NCI-H2196 treated with DMSO at 0.1 percent for 48 hours (cell line): Measurements from ENCODE around the gene RPL10A.

Experiments used
- DNase-seq: peaks from one replicate; lab custom pipeline; 2025; ENCODE audit not compliant: unreplicated experiment; lab: John Stamatoyannopoulos, UW

Gene RPL10A

GRCh38 chr6:35448191-35448590, 20.0 kb upstream of the RPL10A start:
- no peak for DNase-seq

GRCh38 chr6:35449287-35449881, 18.8 kb upstream of the RPL10A start:
- peak; percentile 75 for DNase-seq

DNA sequence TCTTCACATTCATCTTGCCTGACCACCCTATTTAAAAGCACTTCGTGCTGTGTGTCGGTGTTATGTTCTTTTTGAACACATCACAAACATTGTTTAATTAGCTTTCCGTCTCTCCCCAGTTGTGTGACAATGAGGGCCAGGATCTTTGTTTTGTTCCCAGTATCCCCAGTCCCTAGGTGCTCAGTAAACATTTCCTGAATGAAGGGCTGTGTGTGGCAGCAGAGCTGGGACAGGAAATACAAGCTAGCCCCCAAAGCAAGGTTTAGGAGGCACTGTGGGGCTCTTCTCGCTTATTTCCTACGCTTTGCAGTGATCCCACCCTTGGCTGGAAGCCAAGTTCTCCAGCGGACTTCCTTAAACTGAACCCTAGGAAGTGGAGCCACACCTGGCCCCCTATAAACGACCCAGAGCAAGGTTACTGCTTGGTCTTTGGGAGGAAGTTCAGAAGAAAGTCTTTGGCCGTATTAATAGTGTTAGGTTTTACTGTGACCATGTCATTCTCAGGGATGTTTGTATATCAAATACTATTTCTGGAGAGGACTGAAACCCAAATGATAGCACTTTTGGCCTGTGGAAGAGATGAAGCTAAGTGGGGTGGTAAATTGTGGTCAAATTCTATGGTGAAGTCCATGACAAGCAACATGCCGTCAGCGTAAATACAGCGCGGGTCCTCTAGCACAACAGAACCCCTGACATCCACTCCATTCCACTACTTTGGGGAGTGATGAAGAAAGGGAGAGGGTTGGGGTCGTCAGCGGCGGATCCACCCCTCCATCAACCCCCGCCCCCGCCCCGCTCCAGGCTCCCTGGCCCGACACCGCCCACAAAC, 16.6 kb upstream of the RPL10A start:
- no peak for DNase-seq

GRCh38 chr6:35452183-35453090, 15.8 kb upstream of the RPL10A start, which contains the start of gene FANCE:
TSS of gene FANCE (plus strand) at chr6:35452338. CDS start at chr6:35452546, 208 bp downstream.
- DNase-seq = peak; percentile 64

- no peak for DNase-seq
Measured at GRCh38 chr6:35453236-35453635, 15.0 kb upstream of the RPL10A start.

DNA sequence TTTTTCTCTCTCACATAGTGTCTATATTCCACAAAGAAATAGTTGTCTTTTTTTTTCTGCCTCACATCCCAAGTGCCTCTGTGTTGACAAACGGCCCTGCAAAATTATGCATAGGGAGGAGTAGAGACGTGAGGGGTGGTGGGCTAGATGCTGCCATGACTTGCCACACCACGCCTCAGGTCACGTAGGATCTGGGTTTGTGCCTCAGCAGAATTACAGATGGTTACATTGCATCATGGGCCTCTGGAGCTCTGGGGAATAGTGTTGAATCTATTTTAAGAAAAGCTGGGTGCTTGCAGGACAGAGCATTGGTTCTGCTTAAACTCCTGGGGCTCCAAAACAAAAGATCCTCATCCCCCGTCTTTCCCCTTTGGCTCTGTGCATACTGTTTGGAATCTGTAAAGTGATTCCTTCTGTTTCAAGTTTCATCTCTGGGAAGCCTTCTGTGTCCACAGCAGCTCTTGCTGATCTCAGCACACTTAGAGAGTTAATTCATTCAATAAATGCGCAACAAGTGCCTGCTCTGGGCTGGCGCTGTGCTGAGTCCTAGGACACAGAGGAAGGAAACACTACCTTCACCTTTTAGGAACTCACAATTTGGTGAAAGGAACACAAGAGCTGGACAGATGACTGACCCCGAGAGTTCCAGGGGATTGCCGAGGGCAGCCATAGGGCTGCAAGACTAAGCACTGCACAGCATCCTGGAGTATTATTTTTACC, 13.7 kb upstream of the RPL10A start:
- no peak for DNase-seq

DNA sequence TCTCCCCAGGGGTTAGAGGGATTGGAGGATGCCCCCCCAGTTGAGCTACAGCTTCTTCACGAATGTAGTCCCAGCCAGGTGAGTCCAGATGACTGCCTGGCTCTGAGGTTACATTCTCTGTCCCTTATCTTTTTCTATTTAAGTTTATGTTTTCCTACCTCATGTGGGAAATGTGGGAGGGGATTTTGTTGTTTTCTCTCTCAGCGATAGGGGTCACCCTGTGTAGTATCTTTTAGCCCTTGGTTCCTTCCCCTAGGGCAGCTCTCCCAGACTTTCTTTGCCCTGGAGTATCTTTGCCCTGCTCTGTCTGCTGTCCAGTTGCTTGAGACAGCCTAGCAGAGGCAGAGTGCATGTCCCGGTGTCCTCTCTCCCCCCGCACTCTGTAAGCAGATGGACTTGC, 10.3 kb upstream of the RPL10A start:
- no peak for DNase-seq

DNA sequence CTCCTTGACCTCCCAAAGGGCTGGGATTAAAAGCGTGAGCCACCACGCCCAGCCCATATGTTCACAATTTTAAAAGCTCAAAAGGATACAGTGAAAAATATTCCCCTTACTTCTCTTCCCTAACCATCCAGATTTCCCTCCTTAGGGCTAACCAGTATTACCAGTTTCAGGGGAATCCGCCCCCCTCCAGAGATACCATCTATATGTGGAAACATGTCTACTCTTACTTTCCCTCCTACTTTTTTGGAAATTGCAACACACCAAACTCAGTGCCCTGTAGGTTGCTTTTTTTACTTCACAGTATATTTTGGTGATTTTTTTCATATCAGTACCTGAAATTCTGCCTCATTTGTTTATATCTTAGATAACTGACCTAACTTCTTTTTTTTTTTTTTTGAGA, 6.9 kb upstream of the RPL10A start:
- no peak for DNase-seq

DNA sequence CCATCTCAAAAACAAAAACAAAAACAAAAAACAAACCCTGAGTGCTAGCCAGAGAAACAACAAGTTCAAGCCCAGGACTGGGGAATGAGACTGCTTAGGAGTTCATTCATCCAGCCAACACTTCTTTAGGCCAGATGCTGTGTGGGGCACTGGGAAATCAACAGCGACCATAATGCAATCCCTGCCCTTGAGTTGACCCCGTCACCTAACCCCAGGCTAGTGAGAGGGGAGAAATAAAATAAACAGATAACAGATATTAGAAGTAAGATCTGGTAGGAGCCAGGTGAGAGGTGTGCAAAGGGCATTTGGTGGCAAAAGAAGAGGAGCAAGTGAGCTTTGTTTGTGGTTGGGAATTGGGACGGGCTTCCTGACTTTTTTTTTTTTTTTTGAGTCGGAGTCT, 4.9 kb upstream of the RPL10A start:
- DNase-seq = no peak

DNA sequence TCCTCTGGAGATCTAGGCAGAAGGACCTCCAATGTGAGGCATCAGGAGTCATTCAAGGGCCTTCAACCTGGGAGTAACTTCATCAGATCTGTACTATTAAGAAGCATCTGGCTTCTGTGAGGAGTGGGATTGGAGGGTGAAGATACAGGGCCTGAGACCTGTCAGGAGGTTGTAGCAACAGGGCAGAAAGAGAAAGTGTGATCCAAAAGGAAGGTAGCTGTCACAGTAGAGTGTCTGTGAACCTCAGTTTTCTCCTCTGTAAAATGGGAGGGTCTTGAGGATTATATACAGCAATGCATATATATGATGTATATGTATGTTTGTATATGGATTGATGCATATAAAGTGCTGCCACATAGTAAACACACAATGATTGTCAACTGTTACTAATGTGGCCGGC, 2.6 kb upstream of the RPL10A start:
- no peak for DNase-seq

DNA sequence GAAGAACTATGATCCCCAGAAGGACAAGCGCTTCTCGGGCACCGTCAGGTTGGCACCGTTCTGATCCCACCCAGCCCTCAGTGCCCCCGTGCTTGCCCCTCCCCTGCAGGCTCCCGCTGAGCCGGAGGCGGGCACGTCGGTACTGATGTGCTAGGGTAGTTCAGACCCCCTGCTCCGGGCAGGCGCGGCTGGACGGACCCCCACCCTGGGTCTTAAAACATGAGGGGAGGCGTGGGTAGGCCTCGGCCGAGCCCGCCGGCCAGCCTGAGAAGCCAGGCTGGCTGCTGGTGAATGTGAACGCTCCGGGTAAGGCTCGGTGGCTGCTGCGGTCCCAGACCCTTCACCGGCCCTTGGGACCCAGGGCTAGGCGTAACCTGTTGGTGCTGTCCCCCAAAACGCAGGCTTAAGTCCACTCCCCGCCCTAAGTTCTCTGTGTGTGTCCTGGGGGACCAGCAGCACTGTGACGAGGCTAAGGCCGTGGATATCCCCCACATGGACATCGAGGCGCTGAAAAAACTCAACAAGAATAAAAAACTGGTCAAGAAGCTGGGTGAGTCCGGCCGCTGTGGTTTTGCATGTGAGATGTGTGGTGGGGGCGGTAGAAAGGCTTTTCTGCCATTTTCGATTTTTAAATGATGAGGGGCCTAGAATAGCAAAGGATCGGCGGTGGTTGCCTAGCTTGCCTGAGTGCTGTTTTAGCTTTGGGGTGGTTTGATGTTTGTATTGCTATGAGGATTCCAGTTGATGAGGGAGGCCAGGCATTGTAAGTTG, 964 bp downstream of the RPL10A start:
- DNase-seq = no peak

- no peak for DNase-seq
Measured at GRCh38 chr6:35469751-35470662, 1.8 kb downstream of the RPL10A start.

- no peak for DNase-seq
Measured at GRCh38 chr6:35470663-35471120, 2.5 kb downstream of the RPL10A start.

- DNase-seq = no peak
Measured at GRCh38 chr6:35471836-35472345, 3.7 kb downstream of the RPL10A start.

- DNase-seq = no peak
Measured at GRCh38 chr6:35473075-35473849, 5.1 kb downstream of the RPL10A start.

DNA sequence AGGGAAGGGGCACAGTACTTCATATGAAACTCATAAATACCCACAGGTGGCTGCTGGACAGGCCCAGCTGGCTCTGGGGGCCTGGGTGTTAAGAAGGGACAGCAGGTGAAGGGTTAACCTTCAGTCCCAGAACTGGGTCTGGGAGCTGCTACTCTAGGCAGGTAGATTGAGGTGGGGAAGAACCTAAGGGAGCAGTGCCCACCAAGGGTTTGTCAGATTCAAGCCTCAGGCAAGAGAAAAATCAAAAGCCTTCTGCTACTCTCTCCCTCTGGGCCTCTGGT, 5.6 kb downstream of the RPL10A start:
- DNase-seq = no peak

GRCh38 chr6:35474131-35474941, 6.1 kb downstream of the RPL10A start:
- DNase-seq = no peak
